K562 (cell line): ENCODE data around the gene NXF1. TPM values are rescaled to one million over a fixed set of nuclear protein-coding genes. Genes with fewer than 3 reads are reported as not detected.

Experiments used
- ATF2 ChIP-seq: sonication (generic); formaldehyde crosslinking; IDR thresholded peaks from 2 replicates; pipeline ENCODE4 v1.8.1; 2022; ENCODE audit warnings: missing genetic modification reagents
- MCM7 ChIP-seq, 2 experiments: fragments of 450-650 bp; IDR thresholded peaks; 2 replicates each; pipeline ENCODE4 v1.6.1; 2016 to 2018
- POLR2AphosphoS2 ChIP-seq: IDR thresholded peaks from 2 replicates; pipeline ENCODE4 v1.6.1; 2012; ENCODE audit warnings: low read length, improper control_type of control experiment
- POLR2AphosphoS5 ChIP-seq: IDR thresholded peaks from 2 replicates; pipeline ENCODE4 v1.6.1; 2011; ENCODE audit warnings: mild to moderate bottlenecking, low read depth, low read length, moderate library complexity; ENCODE audit not compliant: control insufficient read depth, insufficient read depth
- PURB ChIP-seq: sonication (generic); formaldehyde crosslinking; IDR thresholded peaks from 2 replicates; pipeline ENCODE4 v1.9.0; 2021; ENCODE audit warnings: low read depth, mild to moderate bottlenecking, missing genetic modification reagents
- SAFB2 ChIP-seq: fragments of 200-400 bp; formaldehyde crosslinking; IDR thresholded peaks from 2 replicates; pipeline ENCODE4 v1.6.1; 2018; ENCODE audit warnings: borderline replicate concordance, low read length, low read depth, moderate library complexity; ENCODE audit not compliant: severe bottlenecking
- TFAM ChIP-seq: fragments of 250-450 bp; sonication (Bioruptor Pico); conservative IDR thresholded peaks from 2 replicates; pipeline ENCODE4 v1.5.0; 2021; ENCODE audit warnings: mild to moderate bottlenecking, moderate library complexity
- XRCC5 ChIP-seq: fragments of 200-400 bp; formaldehyde crosslinking; IDR thresholded peaks from 2 replicates; pipeline ENCODE4 v1.6.1; 2017; ENCODE audit warnings: low read depth, mild to moderate bottlenecking, low read length
- ZBTB2 ChIP-seq: fragments of 450-650 bp; IDR thresholded peaks from 2 replicates; pipeline ENCODE4 v1.6.1; 2016; ENCODE audit warnings: antibody characterized with exemption
- ZBTB33 ChIP-seq: sonication (generic); formaldehyde crosslinking; IDR thresholded peaks from 2 replicates; pipeline ENCODE4 v1.8.1; 2023; ENCODE audit warnings: mild to moderate bottlenecking, missing genetic modification reagents
- ZNF318 ChIP-seq, 2 experiments: fragments of 450-650 bp; IDR thresholded peaks; 2 replicates each; pipeline ENCODE4 v1.6.1; 2016; ENCODE audit warnings: mild to moderate bottlenecking in 2 of 2, borderline replicate concordance in 1 of 2, low read depth in 1 of 2, moderate library complexity in 1 of 2
- ZNF384 ChIP-seq: IDR thresholded peaks from 2 replicates; pipeline ENCODE4 v1.6.1; 2012; ENCODE audit warnings: low read depth, low read length, improper control_type of control experiment
- ZNF780A ChIP-seq: fragments of 250-450 bp; sonication (Bioruptor Pico); IDR thresholded peaks from 2 replicates; pipeline ENCODE4 v1.5.0; 2021; ENCODE audit warnings: mild to moderate bottlenecking
- polyA plus RNA-seq, 8 experiments: library from polyadenylated mRNA; depleted of rRNA in 4 of 8; stranded (reverse) in 5 of 8; unstranded in 3 of 8; fragments of >200 nt; fragmentation: Nextera tagmentation in 2 of 8; fragmentation: Illumina TruSeq in 1 of 8; extraction: Ambion mirVana in 2 of 8; extraction: Trizol in 1 of 8; gene quantifications; 2 replicates each; pipeline versions ENCODE4 v1.2.1 to v1.2.3, GENCODE V29; 2011 to 2014; ENCODE audit warnings: inconsistent platforms in 1 of 8, missing spikeins in 1 of 8
- total RNA-seq, 7 experiments: library from RNA; depleted of rRNA in 6 of 7; stranded (reverse); fragments of >200 nt in 6 of 7; fragmentation: Illumina TruSeq in 2 of 7; extraction: Trizol in 2 of 7; gene quantifications; 2 replicates each; pipeline versions ENCODE4 v1.2.1 to v1.2.3, GENCODE V29; 2011 to 2021; ENCODE audit warnings: low replicate concordance in 1 of 7

The NXF1 gene
- total and polyA plus RNA-seq, 9 of the 15 experiments (the other 6 are each of a cell fraction or from before 2014, with no cell fraction given) = 18.1 to 98.3 (median 35.8) TPM

GRCh38 chr11:62786318-62787004 is 18.8 kb downstream of the NXF1 start (continued):
- TF ChIP-seq ZNF318 (IDR thresholded peaks at IDR 0.05; ENCODE audit: borderline replicate concordance in 1 of 2, low read depth in 1 of 2) (no peak), POLR2AphosphoS5 (no peak; the same call in 1 of the 2 replicates), ATF2 (no peak), PURB (CRISPR knock-in tag) (no peak), ZNF384 (peak; percentile 41; the same call in 1 of the 2 replicates), TFAM (no peak), ZBTB2 (no peak), MCM7 (IDR thresholded peaks at IDR 0.05) (no peak), ZBTB33 (CRISPR knock-in tag) (peak; percentile 47; the same call in 1 of the 2 replicates), XRCC5 (peak; percentile 94), SAFB2 (no peak), ZNF780A (no peak), POLR2AphosphoS2 (no peak)
